Mesenchymal stem cell (in vitro differentiated cells and primary cell): Measurements from ENCODE around the gene MRPL38.
"Not testable (repeated sequence)": the region's sequence is repeated elsewhere in the genome, so short reads cannot be mapped to it uniquely, and the experiment has no call there.

Experiments used
- DNase-seq: peaks from one replicate; pipeline ENCODE4 v3.0.0-alpha.2; 2013
- H2AFZ ChIP-seq: one replicate; pipeline ENCODE4 v1.6.1; 2013; ENCODE audit warnings: low read depth, mild to moderate bottlenecking, control low read depth, inconsistent platforms, low read length, moderate library complexity
- H2AK5ac ChIP-seq: 2 replicates; pipeline ENCODE4 v1.6.1; 2013; ENCODE audit warnings: low read length, moderate library complexity, mild to moderate bottlenecking, inconsistent platforms; ENCODE audit not compliant: severe bottlenecking
- H2BK120ac ChIP-seq: one replicate; pipeline ENCODE4 v1.6.1; 2013; ENCODE audit warnings: low read depth, mild to moderate bottlenecking, inconsistent platforms, low read length, moderate library complexity
- H2BK12ac ChIP-seq, 2 experiments: one replicate each; pipeline ENCODE4 v1.6.1; 2013; ENCODE audit warnings: inconsistent platforms in 2 of 2, low read length in 2 of 2, mild to moderate bottlenecking in 2 of 2, moderate library complexity in 2 of 2, control low read depth in 1 of 2
- H2BK15ac ChIP-seq: one replicate; pipeline ENCODE4 v1.6.1; 2013; ENCODE audit warnings: mild to moderate bottlenecking, low read depth, inconsistent platforms; ENCODE audit not compliant: poor library complexity, severe bottlenecking
- H2BK5ac ChIP-seq: 2 replicates; pipeline ENCODE4 v1.6.1; 2013; ENCODE audit warnings: low read depth, mild to moderate bottlenecking, low read length, control low read depth, inconsistent platforms; ENCODE audit not compliant: poor library complexity, severe bottlenecking
- H3K14ac ChIP-seq, 2 experiments: one replicate each; pipeline ENCODE4 v1.6.1; 2013; ENCODE audit warnings: inconsistent platforms in 2 of 2, low read length in 2 of 2, control low read depth in 1 of 2, mild to moderate bottlenecking in 1 of 2, moderate library complexity in 1 of 2
- H3K18ac ChIP-seq, 2 experiments: one replicate each; pipeline ENCODE4 v1.6.1; 2013; ENCODE audit warnings: inconsistent platforms in 2 of 2, low read length in 2 of 2, control low read depth in 1 of 2, low read depth in 1 of 2, mild to moderate bottlenecking in 1 of 2
- H3K23ac ChIP-seq, 2 experiments: one replicate each; pipeline ENCODE4 v1.6.1; 2013; ENCODE audit warnings: inconsistent platforms in 2 of 2, low read length in 2 of 2, mild to moderate bottlenecking in 2 of 2, moderate library complexity in 2 of 2, control low read depth in 1 of 2
- H3K27ac ChIP-seq: 2 replicates; pipeline ENCODE4 v1.5.1; 2013; ENCODE audit warnings: mild to moderate bottlenecking, moderate library complexity, low read length, control low read depth, inconsistent platforms; ENCODE audit not compliant: poor library complexity, severe bottlenecking
- H3K27me3 ChIP-seq, 2 experiments: 2 replicates each; pipeline versions ENCODE4 v1.6.1 to v1.7.0; 2013; ENCODE audit warnings: low read length in 2 of 2, mild to moderate bottlenecking in 2 of 2, moderate library complexity in 2 of 2, control low read depth in 1 of 2, inconsistent platforms in 1 of 2; ENCODE audit not compliant: control insufficient read depth in 1 of 2, insufficient read depth in 1 of 2
- H3K36me3 ChIP-seq, 2 experiments: 2 replicates each; pipeline versions ENCODE4 v1.6.1 to v1.7.0; 2013; ENCODE audit warnings: low read length in 2 of 2, control low read depth in 1 of 2, inconsistent platforms in 1 of 2, low read depth in 1 of 2, mild to moderate bottlenecking in 1 of 2; ENCODE audit not compliant: insufficient read depth in 2 of 2, control insufficient read depth in 1 of 2
- H3K4ac ChIP-seq, 2 experiments: one replicate each; pipeline ENCODE4 v1.6.1; 2013; ENCODE audit warnings: inconsistent platforms in 2 of 2, low read length in 2 of 2, mild to moderate bottlenecking in 2 of 2, moderate library complexity in 2 of 2, control low read depth in 1 of 2, low read depth in 1 of 2
- H3K4me1 ChIP-seq: 2 replicates; pipeline ENCODE4 v1.6.1; 2013; ENCODE audit warnings: low read depth, low read length, control low read depth; ENCODE audit not compliant: control insufficient read depth, insufficient read depth
- H3K4me2 ChIP-seq: 2 replicates; pipeline ENCODE4 v1.6.1; 2013; ENCODE audit warnings: low read length, mild to moderate bottlenecking, inconsistent platforms; ENCODE audit not compliant: poor library complexity, severe bottlenecking
- H3K4me3 ChIP-seq, 2 experiments: 2 replicates each; pipeline versions ENCODE4 v1.5.1 to v1.7.0; 2013; ENCODE audit warnings: low read length in 2 of 2, mild to moderate bottlenecking in 2 of 2, control low read depth in 1 of 2, low read depth in 1 of 2; ENCODE audit not compliant: insufficient read depth in 1 of 2
- H3K79me1 ChIP-seq: replicated peaks from 2 replicates; pipeline ENCODE4 v1.6.1; 2013; ENCODE audit warnings: mild to moderate bottlenecking, control low read depth, low read length, inconsistent platforms; ENCODE audit not compliant: poor library complexity, severe bottlenecking
- H3K9ac ChIP-seq: 2 replicates; pipeline ENCODE4 v1.7.0; 2013; ENCODE audit warnings: mild to moderate bottlenecking, low read length, moderate library complexity
- H3K9me3 ChIP-seq: 2 replicates; pipeline ENCODE4 v1.7.0; 2013; ENCODE audit warnings: mild to moderate bottlenecking, low read length; ENCODE audit not compliant: control insufficient read depth
- H4K8ac ChIP-seq: one replicate; pipeline ENCODE4 v1.6.1; 2013; ENCODE audit warnings: inconsistent platforms, mild to moderate bottlenecking, low read length, moderate library complexity
- H4K91ac ChIP-seq: one replicate; pipeline ENCODE4 v1.6.1; 2013; ENCODE audit warnings: mild to moderate bottlenecking, low read length, inconsistent platforms
- WGBS: methylation state at CpG from one replicate; pipeline ENCODE4 v1.1.7; 2013; ENCODE audit warnings: mixed read lengths; 5-methylcytosine and 5-hydroxymethylcytosine counted together

Gene MRPL38

DNA sequence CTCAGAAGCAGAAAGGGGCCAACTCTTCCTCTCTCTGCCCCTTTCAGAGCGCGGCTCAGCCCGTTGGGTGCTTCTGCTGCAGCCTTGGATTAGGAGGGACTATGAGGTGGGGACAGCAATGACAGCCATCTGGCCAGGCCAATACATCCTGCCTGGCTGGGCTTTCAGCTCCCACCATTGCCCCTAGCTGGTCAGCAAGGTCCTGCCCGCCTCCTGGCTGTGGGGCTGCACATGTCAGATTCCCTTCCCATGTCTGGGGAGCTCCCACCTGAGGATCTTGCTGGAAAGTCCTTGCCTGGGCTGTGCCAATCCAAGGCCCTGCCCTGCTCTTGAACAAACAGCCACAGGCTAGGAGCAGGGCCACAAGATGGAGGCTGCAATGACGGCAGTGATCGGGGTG, 16.2 kb downstream of the MRPL38 start:
- Histone ChIP-seq H3K4me3 (no peak overlapping the region), H3K27ac (no peak overlapping the region), H3K14ac (no peak overlapping the region), H2BK5ac (no peak overlapping the region), H3K9me3 (no peaks in the 10 kb centered on the region), H4K91ac (no peak overlapping the region), H3K27me3 (no peaks in the 10 kb centered on the region), H3K4me1 (peaks cover 9% of the 10 kb centered on the region), H4K8ac (no peak overlapping the region), H3K18ac (no peak overlapping the region), H2AK5ac (peak overlapping the region; percentile 46), H3K9ac (no peak overlapping the region), H2BK12ac (no peak overlapping the region), H2BK120ac (no peak overlapping the region), H2AFZ (no peak overlapping the region), H3K4me2 (no peak overlapping the region), H3K79me1 (peaks cover 10% of the 10 kb centered on the region), H3K23ac (no peak overlapping the region), H3K36me3 (peaks cover 32 to 37% of the 10 kb centered on the region in 2 experiments), H3K4ac (no peak overlapping the region), H2BK15ac (no peak overlapping the region)
- WGBS = 94% methylated on average over 3 of the region's 6 CpGs
- no peak for DNase-seq

DNA sequence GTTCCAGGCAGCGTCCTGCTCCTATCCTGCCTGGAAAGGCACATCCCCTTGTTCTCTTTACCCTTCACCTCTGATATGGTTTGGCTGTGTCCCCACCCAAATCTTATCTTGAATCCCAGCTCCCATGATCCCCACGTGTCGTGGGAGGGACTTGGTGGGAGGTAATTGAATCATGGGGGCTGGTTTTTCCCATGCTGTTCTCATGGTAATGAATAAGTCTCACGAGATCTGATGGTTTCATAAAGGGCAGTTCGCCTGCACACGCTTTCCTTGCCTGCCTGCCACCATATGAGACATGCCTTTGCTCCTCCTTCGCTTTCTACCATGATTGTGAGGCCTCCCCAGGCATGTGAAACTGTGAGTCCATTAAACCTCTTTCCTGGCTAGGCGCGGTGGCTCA, 18.8 kb downstream of the MRPL38 start:
- H2AK5ac ChIP-seq, H4K8ac ChIP-seq, H4K91ac ChIP-seq, H3K27ac ChIP-seq, H3K79me1 ChIP-seq, H2AFZ ChIP-seq, H2BK120ac ChIP-seq, H3K4ac ChIP-seq, H2BK15ac ChIP-seq, H3K18ac ChIP-seq, H3K4me1 ChIP-seq, H3K23ac ChIP-seq, H3K14ac ChIP-seq, H3K4me3 ChIP-seq, H2BK12ac ChIP-seq, H2BK5ac ChIP-seq, DNase-seq, H3K9ac ChIP-seq, H3K9me3 ChIP-seq, H3K4me2 ChIP-seq, H3K27me3 ChIP-seq: not testable (repeated sequence)
- H3K36me3 ChIP-seq = peaks cover 16 to 17% of the 10 kb centered on the region in 2 experiments
- 87% methylated on average over 9 of the region's 9 CpGs for WGBS

DNA sequence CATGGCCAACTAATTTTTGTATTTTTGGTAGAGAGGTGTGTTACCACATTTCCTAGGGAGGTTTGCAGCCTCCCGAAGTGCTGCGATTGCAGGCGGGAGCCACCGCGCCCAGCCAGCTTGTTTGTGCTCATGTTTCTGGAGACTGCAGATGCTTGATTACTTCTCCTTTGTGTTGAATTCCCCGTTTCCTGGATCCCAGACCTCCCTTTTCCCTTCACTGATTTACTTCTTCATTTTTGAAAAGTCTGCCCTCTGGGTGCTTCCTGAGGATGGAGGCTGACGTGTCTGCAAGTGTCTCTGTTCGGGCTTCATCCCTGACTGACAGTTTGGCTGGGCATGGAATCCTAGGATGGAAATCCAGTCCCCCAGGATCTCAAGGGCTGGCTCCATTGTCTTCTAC, 19.3 kb downstream of the MRPL38 start:
- peaks cover 0 to 3% of the 10 kb centered on the region in 2 experiments for H3K27me3 ChIP-seq
- H4K91ac ChIP-seq = no peak overlapping the region
- DNase-seq = no peak
- H3K4me3 ChIP-seq = no peak overlapping the region
- no peak overlapping the region for H2BK12ac ChIP-seq
- H3K9me3 ChIP-seq = no peaks in the 10 kb centered on the region
- WGBS = 87% methylated on average over 8 of the region's 8 CpGs
- no peak overlapping the region for H2BK5ac ChIP-seq
- H2AFZ ChIP-seq = no peak overlapping the region
- H4K8ac ChIP-seq = no peak overlapping the region
- H3K9ac ChIP-seq = no peak overlapping the region
- peaks cover 11 to 13% of the 10 kb centered on the region in 2 experiments for H3K36me3 ChIP-seq
- no peak overlapping the region for H2BK15ac ChIP-seq
- no peak overlapping the region for H3K18ac ChIP-seq
- no peak overlapping the region for H3K27ac ChIP-seq
- no peak overlapping the region for H3K4me2 ChIP-seq
- no peak overlapping the region for H3K4ac ChIP-seq
- H2BK120ac ChIP-seq = no peak overlapping the region
- H3K14ac ChIP-seq = no peak overlapping the region
- H3K23ac ChIP-seq = no peak overlapping the region
- H3K79me1 ChIP-seq = no peaks in the 10 kb centered on the region
- no peak overlapping the region for H2AK5ac ChIP-seq
- no peaks in the 10 kb centered on the region for H3K4me1 ChIP-seq

DNA sequence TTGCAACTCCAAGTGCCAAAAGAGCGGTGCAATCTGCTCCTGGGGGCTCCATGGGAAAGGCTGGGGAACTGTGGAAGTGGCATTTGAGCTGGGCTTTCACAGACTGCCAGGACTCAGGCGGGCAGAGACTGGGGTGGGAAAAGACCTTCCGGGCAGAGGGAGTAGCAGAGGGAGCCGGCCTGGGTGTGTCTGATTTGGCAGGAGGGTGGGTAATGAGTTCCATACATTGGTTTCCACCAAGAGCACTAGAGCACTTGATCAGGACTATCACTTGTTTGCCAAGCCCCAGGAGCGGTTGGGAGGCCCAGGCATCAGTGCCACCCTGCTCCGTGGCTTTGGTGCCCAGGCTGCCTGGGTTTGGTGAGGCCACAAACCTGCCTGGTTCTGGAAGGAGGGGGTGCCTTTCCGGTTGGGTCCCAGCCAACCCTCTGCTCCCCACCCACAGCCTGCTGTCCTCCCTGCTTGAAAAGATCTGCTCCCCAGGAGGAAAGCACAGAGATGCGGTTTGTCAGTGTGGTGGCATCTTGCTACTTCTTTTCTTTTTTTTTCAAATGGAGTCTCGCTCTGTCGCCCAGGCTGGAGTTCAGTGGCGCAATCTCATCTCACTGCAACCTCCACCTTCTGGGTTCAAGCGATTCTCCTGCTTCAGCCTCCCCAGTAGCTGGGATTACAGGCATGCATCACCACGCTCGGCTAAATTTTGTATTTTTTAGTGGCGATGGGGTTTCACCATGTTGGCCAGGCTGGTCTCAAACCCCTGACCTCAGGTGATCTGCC, 22.8 kb downstream of the MRPL38 start:
- Histone ChIP-seq H2AK5ac (no peak overlapping the region), H3K9ac (no peak overlapping the region), H2BK12ac (no peak overlapping the region), H2AFZ (no peak overlapping the region), H2BK5ac (no peak overlapping the region), H3K9me3 (no peaks in the 10 kb centered on the region), H3K4me3 (no peak overlapping the region), H4K8ac (no peak overlapping the region), H3K27ac (no peak overlapping the region), H3K14ac (no peak overlapping the region), H2BK15ac (peak overlapping the region; percentile 46), H3K36me3 (no peaks in the 10 kb centered on the region), H3K23ac (no peak overlapping the region), H3K27me3 (peaks cover 0 to 3% of the 10 kb centered on the region in 2 experiments), H3K79me1 (no peaks in the 10 kb centered on the region), H4K91ac (no peak overlapping the region), H2BK120ac (no peak overlapping the region), H3K4me2 (no peak overlapping the region), H3K4ac (no peak overlapping the region), H3K4me1 (peaks cover 20% of the 10 kb centered on the region), H3K18ac (peak overlapping the region in 1 of 2 experiments; percentile 15)
- no peak for DNase-seq
- WGBS = 93% methylated on average over 15 of the region's 15 CpGs
